Measurements from ENCODE around the gene PARP15. TPM values are rescaled to one million over a fixed set of nuclear protein-coding genes. Genes with fewer than 3 reads are reported as not detected.

The PARP15 gene
- total RNA-seq, 1 experiment from 2014 or later = 0.15 TPM

- TF ChIP-seq, protein P1, sequence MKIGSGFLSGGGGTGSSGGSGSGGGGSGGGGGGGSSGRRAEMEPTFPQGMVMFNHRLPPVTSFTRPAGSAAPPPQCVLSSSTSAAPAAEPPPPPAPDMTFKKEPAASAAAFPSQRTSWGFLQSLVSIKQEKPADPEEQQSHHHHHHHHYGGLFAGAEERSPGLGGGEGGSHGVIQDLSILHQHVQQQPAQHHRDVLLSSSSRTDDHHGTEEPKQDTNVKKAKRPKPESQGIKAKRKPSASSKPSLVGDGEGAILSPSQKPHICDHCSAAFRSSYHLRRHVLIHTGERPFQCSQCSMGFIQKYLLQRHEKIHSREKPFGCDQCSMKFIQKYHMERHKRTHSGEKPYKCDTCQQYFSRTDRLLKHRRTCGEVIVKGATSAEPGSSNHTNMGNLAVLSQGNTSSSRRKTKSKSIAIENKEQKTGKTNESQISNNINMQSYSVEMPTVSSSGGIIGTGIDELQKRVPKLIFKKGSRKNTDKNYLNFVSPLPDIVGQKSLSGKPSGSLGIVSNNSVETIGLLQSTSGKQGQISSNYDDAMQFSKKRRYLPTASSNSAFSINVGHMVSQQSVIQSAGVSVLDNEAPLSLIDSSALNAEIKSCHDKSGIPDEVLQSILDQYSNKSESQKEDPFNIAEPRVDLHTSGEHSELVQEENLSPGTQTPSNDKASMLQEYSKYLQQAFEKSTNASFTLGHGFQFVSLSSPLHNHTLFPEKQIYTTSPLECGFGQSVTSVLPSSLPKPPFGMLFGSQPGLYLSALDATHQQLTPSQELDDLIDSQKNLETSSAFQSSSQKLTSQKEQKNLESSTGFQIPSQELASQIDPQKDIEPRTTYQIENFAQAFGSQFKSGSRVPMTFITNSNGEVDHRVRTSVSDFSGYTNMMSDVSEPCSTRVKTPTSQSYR (CRISPR knock-in tag; IDR thresholded peaks at IDR 0.05) = no peak
- TF ChIP-seq SMAD3 (CRISPR knock-in tag; IDR thresholded peaks at IDR 0.05; ENCODE audit: borderline replicate concordance) = no peak
- TF ChIP-seq ZNF121 (CRISPR knock-in tag; IDR thresholded peaks at IDR 0.05) = no peak
- TF ChIP-seq ESRRA (CRISPR knock-in tag; IDR thresholded peaks at IDR 0.05; ENCODE audit: borderline replicate concordance) = no peak
Observed at GRCh38 chr3:122609798-122610559, 32.5 kb downstream of the PARP15 start (continued).

- H3K9me3 Mint-ChIP-seq = no peaks in the 10 kb centered on the region
- peaks cover 10% of the 10 kb centered on the region for H3K4me1 Mint-ChIP-seq
- no peak for DNase-seq (ENCODE audit: low spot score)
- no peak overlapping the region for H3K4me3 Mint-ChIP-seq
- H3K36me3 Mint-ChIP-seq = no peaks in the 10 kb centered on the region
- no peak overlapping the region for H3K27ac Mint-ChIP-seq
- no peak for ATAC-seq
- CTCF ChIA-PET = no interaction called here
- TF ChIP-seq FOXK1 (CRISPR knock-in tag; IDR thresholded peaks at IDR 0.05) (no peak), FOXP1 (CRISPR knock-in tag; IDR thresholded peaks at IDR 0.05; ENCODE audit: borderline replicate concordance) (no peak)
- no peaks in the 10 kb centered on the region for H3K27me3 Mint-ChIP-seq (ENCODE audit: low read depth)
- POLR2A ChIA-PET = no interaction called here
Observed at GRCh38 chr3:122612696-122613095, 35.2 kb downstream of the PARP15 start.

DNA sequence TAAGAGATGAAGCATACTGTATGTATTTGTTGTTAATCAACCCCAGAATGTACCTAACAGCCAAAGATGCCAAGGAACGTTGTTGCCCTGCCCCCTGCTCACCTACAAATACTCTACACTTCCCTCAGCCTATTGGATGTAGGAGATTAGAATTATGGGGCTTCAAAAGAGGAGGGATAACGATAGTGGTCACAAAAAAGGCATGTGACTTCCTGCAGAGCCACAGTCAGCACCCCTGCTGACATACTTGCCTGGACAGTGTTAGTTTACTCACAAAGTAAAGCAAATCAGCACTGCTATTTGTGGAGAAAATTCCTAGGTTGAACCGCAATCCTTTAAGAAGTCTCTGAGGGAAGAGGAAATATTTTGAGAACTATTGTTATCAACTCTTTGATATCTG lies 37.9 kb downstream of the PARP15 start:
- no peak for DNase-seq (ENCODE audit: low spot score)
- TF ChIP-seq E2F1 (CRISPR knock-in tag; IDR thresholded peaks at IDR 0.05) (no peak), CREB1 (CRISPR knock-in tag; IDR thresholded peaks at IDR 0.05) (no peak), HMGA2 (CRISPR knock-in tag; IDR thresholded peaks at IDR 0.05) (no peak), JUN (CRISPR knock-in tag; IDR thresholded peaks at IDR 0.05) (no peak), MYBL2 (CRISPR knock-in tag; IDR thresholded peaks at IDR 0.05) (no peak), ZNF219 (CRISPR knock-in tag; IDR thresholded peaks at IDR 0.05; ENCODE audit: borderline replicate concordance) (no peak), ZNF671 (CRISPR knock-in tag; IDR thresholded peaks at IDR 0.05) (no peak), TEAD4 (CRISPR knock-in tag; IDR thresholded peaks at IDR 0.05) (no peak), ATF6 (CRISPR knock-in tag; IDR thresholded peaks at IDR 0.05) (no peak), SOX15 (CRISPR knock-in tag; IDR thresholded peaks at IDR 0.05) (no peak), FOXK1 (CRISPR knock-in tag; IDR thresholded peaks at IDR 0.05) (no peak), ZNF423 (CRISPR knock-in tag; IDR thresholded peaks at IDR 0.05) (no peak), NFE2L1 (CRISPR knock-in tag; IDR thresholded peaks at IDR 0.05) (no peak), ZNF232 (CRISPR knock-in tag; IDR thresholded peaks at IDR 0.05) (no peak)
- TF ChIP-seq, protein P2, sequence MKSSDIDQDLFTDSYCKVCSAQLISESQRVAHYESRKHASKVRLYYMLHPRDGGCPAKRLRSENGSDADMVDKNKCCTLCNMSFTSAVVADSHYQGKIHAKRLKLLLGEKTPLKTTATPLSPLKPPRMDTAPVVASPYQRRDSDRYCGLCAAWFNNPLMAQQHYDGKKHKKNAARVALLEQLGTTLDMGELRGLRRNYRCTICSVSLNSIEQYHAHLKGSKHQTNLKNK (CRISPR knock-in tag; IDR thresholded peaks at IDR 0.05) = no peak
- TF ChIP-seq, protein P3, sequence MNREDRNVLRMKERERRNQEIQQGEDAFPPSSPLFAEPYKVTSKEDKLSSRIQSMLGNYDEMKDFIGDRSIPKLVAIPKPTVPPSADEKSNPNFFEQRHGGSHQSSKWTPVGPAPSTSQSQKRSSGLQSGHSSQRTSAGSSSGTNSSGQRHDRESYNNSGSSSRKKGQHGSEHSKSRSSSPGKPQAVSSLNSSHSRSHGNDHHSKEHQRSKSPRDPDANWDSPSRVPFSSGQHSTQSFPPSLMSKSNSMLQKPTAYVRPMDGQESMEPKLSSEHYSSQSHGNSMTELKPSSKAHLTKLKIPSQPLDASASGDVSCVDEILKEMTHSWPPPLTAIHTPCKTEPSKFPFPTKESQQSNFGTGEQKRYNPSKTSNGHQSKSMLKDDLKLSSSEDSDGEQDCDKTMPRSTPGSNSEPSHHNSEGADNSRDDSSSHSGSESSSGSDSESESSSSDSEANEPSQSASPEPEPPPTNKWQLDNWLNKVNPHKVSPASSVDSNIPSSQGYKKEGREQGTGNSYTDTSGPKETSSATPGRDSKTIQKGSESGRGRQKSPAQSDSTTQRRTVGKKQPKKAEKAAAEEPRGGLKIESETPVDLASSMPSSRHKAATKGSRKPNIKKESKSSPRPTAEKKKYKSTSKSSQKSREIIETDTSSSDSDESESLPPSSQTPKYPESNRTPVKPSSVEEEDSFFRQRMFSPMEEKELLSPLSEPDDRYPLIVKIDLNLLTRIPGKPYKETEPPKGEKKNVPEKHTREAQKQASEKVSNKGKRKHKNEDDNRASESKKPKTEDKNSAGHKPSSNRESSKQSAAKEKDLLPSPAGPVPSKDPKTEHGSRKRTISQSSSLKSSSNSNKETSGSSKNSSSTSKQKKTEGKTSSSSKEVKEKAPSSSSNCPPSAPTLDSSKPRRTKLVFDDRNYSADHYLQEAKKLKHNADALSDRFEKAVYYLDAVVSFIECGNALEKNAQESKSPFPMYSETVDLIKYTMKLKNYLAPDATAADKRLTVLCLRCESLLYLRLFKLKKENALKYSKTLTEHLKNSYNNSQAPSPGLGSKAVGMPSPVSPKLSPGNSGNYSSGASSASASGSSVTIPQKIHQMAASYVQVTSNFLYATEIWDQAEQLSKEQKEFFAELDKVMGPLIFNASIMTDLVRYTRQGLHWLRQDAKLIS (CRISPR knock-in tag; IDR thresholded peaks at IDR 0.05; ENCODE audit: borderline replicate concordance) = no peak
- H3K36me3 Mint-ChIP-seq = no peaks in the 10 kb centered on the region
- H3K27ac Mint-ChIP-seq = no peak overlapping the region
- ChIA-PET CTCF (no interaction called here), POLR2A (no interaction called here)
- peak; percentile 62 for ATAC-seq
- peaks cover under 1% of the 10 kb centered on the region; the same call in 1 of the 2 replicates for H3K27me3 Mint-ChIP-seq (ENCODE audit: low read depth)
- no peak overlapping the region for H3K4me3 Mint-ChIP-seq
- peaks cover 10% of the 10 kb centered on the region for H3K4me1 Mint-ChIP-seq
- H3K9me3 Mint-ChIP-seq = no peaks in the 10 kb centered on the region

Data from WTC11 (cell line).